Hepatocyte (in vitro differentiated cells): ENCODE results near the gene PPP2R3A.

Source experiments
- CTCF ChIP-seq: fragments of 200-600 bp; sonication (generic); IDR thresholded peaks from 2 replicates; pipeline ENCODE4 v1.5.1; 2016; ENCODE audit warnings: antibody characterized with exemption, mild to moderate bottlenecking; ENCODE audit not compliant: poor library complexity
- EZH2 ChIP-seq: fragments of 200-600 bp; sonication (generic); IDR thresholded peaks from 2 replicates; pipeline ENCODE4 v1.6.1; 2016; ENCODE audit warnings: antibody characterized with exemption, mild to moderate bottlenecking, borderline replicate concordance
- EZH2phosphoT487 ChIP-seq: fragments of 200-600 bp; sonication (generic); IDR thresholded peaks from one replicate; pipeline ENCODE4 v1.6.1; 2018; ENCODE audit warnings: antibody characterized with exemption, mild to moderate bottlenecking, low read depth, moderate library complexity; ENCODE audit not compliant: unreplicated experiment, severe bottlenecking

GRCh38 chr3:136136454-136136853, 170.9 kb downstream of the PPP2R3A start:
- no peak for TF ChIP-seq CTCF
- TF ChIP-seq EZH2 = no peak
- TF ChIP-seq EZH2phosphoT487 = no peak
